HG03097 (cell line): ENCODE data around the gene KRTAP5-4.
"Not testable (repeated sequence)": the region's sequence is repeated elsewhere in the genome, so short reads cannot be mapped to it uniquely, and the experiment has no call there.

ENCODE experiments used
- ATAC-seq: cut with Tn5 transposase; IDR thresholded peaks from one replicate; pipeline ENCODE4 v1.9.1; 2021; ENCODE audit not compliant: unreplicated experiment, low FRiP score

KRTAP5-4 gene, protein sequence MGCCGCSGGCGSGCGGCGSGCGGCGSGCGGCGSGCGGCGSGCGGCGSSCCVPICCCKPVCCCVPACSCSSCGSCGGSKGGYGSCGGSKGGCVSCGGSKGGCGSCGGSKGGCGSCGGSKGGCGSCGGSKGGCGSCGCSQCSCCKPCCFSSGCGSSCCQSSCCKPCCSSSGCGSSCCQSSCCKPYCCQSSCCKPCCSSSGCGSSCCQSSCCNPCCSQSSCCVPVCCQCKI

GRCh38 chr11:1622086-1622485, at the start of gene KRTAP5-4:
Gene KRTAP5-4, minus strand, starts transcription at chr11:1622138. Its CDS starts 45 bp downstream, at chr11:1622093.
- no peak for ATAC-seq

GRCh38 chr11:1671658-1672057, 49.7 kb upstream of the KRTAP5-4 start:
- no peak for ATAC-seq

DNA sequence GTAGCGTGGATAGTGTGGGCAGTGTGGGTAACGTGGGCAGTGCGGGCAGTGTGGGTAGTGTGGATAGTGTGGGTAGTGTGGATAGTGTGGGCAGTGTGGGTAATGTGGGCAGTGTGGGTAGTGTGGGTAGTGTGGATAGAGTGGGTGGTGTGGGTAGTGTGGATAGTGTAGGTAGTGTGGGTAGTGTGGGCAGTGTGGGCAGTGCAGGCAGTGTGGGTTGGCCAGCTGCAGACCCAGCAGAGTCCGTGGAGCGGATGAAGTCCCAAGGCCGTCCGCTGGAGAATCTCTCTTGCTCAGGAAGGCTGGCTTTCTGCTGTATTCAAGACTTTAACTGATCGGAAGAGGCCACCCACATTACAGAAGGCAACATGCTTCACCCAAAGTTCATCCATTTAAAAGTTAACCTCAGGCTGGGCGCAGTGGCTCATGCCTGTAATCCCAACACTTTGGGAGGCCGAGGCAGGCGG, 49.0 kb upstream of the KRTAP5-4 start:
- ATAC-seq = no peak

- ATAC-seq = not testable (repeated sequence)
These were observed 48.5 kb upstream of the KRTAP5-4 start for GRCh38 chr11:1670457-1670856.

DNA sequence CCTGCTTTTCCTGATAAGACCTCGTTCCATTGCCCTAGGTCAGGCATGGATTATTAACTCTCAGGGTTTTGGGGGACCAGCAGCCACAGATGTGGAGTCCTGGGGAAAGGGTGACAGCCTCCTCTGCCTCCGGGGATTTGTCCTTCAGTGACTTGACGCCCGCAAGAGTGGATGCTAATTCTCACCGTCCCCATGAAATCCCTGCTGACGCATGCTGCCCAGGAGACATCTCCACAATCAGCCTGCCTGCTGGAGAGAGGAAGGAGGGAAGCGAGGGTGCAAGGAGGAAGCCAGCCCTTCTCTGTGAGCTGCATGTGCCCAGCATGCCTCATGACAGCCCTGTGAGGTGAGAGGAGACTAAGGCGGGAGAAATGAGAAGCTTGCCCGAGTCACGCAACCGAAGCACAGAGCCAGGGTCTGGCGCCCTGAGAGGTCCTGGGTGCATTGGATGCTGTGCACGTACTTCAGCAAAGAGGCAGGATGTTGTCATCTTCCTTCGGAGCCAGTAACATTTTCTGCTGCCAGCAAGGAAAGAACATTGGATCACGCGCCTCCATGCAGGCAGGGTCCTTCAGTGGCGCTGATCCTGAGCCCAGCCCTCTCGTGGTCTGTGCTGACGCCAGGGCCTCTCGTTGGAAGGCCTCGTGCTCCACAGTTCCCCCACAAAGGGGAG, 47.7 kb upstream of the KRTAP5-4 start:
- no peak for ATAC-seq

DNA sequence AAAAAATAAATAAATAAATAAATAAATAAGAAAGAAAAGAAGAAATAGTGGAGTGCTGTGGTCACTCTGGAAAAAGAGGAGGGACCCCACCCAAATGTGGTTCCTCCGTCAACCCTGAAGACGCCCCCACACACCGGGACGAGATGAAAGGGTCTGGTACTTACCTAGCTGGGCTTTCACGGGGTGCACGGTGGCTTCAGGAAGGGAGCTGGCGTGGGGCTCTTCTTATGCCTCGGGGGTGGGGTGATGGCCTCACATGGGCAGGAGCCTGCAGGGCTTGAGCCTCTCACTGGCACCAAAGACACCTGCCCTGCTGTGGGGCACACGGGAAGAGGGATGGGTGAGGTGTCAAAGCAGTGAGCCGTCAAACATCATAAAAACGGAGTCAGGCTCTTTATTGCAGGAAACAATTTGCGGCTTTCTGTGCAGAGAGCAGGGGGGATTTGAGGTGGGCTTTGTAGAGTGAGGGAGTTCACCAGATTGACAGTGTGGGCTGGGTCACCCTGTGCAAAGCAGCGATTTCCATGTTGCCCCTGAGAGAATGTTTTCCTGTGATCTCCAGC, 47.1 kb upstream of the KRTAP5-4 start:
- ATAC-seq = no peak

DNA sequence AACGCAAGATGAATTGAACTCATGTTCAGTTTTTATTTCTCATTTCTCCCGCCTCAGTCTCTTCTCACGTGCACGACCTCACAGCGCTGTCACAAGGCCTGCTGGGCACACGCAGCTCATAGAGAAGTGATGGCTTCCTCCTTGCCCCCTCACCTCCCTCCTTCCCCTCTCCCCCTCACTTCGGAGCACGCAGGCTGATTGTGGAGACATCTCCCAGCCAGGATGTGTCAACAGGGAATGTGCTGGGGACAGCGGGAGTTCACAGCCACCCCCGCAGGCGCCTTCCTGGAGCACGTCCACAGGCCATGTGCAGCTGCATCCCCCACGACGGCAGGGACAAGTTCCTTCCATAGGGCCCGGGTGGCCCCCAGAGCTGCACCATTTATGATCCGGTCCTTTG, 46.0 kb upstream of the KRTAP5-4 start:
- ATAC-seq = no peak

GRCh38 chr11:1667121-1667850, 45.3 kb upstream of the KRTAP5-4 start:
- ATAC-seq = no peak

DNA sequence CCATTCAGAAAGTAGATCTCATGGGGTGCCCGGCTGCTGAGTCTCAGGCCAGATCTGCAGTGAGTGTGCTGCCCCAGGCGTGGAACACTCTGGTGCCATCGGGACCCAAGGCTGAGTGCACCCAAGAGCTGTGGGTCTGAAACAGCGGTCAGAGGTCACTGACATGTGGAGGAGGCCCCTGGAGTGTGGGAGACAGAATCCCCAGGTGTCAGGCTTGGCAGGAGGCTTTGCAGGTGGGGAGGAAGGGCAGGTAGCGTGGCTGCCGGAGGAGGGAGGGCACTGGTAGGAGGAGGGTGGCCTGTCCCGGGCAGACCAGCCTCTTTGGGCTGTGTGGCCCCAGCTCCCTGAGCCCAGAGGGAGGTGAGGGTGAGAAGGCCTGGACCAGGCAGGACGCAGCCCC, 43.4 kb upstream of the KRTAP5-4 start:
- no peak for ATAC-seq

DNA sequence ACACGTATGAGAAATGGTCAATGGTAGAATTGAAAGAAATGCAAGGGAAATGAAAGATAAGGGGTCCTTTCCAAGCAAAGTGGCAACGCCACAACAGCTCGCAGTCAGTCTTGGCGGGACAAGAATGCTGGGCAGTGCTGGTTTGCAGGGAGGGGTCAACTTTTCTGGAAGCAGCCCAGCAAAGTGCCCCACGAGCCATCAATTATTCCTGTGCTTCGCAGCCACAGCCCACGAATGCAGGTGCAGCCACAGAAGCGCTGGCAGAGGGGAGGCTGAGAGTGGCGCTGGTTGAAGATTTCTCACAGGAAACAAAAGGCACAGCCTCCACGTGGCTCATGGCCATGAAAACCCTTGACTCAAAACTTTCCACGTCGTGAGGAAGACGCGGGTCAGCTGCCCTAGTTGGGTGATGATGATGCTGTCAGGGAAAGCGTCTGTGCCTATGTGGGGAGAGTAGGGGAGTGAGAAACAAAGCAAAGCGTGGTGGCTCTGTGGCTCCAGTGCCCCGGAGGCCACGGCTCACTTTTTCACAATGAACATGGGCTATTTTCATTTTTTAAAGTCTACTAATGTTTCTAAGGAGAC, 40.9 kb upstream of the KRTAP5-4 start:
- not testable (repeated sequence) for ATAC-seq

DNA sequence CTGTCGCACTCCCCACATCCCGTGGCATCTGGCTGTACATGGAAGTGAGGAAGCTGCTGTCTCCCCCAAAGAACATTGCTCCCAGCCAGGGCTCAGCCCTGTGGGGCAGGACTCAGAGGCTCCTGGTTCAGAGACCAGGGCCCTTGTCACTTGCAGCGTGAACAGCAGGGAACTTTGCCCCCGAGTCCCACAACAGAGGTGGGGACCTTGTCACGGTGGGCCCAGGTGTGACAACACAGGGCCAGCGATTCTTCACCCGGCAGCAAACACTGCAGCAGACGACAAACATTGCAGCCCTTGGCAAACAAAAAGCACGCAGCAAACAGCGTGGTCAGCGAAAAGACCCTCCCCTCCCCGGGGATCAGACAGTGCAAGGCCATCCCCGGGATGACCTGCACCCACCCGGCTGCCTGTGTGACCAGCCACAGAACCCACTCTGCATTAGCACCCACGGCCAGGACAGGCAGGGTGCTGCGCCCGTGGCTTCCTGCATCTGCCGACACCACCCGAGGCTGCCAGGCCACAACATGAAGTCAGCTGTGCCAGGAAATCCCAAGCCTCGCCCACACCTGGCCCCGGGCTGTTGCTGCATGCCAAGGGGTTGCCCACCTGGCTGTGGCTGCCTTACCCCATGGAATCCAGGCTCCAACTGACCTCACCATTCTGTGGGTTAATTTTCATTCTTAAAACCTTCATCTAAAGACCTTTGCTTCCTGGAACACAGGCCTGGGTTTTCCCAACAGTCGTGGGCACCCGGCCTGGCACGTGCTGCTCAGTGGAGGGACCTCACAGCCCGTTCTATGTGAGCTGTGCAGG, 39.7 kb upstream of the KRTAP5-4 start:
- ATAC-seq = not testable (repeated sequence)

- no peak for ATAC-seq
These were observed 38.4 kb upstream of the KRTAP5-4 start for GRCh38 chr11:1660111-1660867.

DNA sequence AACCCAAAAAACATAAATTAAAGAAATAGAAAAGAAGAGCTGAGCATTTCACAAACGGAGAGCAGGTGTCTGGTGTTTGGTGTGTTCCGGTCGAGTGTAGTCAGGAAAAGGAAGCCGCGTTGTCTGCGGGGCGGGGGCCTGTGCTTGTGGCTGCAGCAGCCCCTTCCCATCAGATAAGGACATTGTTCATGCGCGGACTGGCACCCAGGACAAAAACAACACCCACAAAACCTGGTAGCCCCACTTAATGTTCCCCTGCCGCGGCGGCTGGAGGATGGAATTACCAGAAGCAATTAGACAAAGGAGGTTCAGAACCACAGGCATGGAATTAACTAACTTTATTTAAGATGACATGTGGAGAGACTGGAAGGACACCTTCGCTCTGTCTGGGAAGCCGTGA, 37.6 kb upstream of the KRTAP5-4 start:
- ATAC-seq = no peak

GRCh38 chr11:1656670-1657069, 34.7 kb upstream of the KRTAP5-4 start:
- ATAC-seq = no peak

DNA sequence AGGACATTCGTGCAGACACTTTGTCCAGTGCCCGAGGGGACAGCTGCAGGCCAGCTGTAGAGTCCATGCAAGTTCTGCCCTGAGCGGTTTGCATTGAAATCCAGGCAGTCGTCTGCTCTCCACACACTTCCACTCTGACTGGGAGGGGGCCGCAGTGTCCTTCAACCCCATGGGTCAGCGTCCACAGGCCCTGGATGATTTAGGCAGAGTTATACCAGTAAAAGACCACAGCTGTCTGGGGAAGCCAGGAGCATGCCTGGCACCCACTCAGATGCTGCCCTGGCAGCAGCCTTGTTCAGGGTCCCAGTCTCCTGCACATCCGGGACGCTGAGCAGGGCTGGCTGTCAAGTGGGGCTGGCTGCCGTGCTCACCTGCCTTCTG, 34.1 kb upstream of the KRTAP5-4 start:
- ATAC-seq = no peak

GRCh38 chr11:1655168-1656060, 33.5 kb upstream of the KRTAP5-4 start:
- ATAC-seq = no peak

GRCh38 chr11:1654388-1655167, 32.6 kb upstream of the KRTAP5-4 start:
- no peak for ATAC-seq
